Right atrium auricular region (tissue), 2 donors: ENCODE measurements around the gene HIPK4. TPM values are rescaled to one million over a fixed set of nuclear protein-coding genes. Genes with fewer than 3 reads are reported as not detected.

Experiments used
- DNase-seq: peaks from one replicate; pipeline ENCODE4 v3.0.0-alpha.2; 2019; ENCODE audit warnings: low spot score
- H3K27ac ChIP-seq, 2 donors: fragments of 200-600 bp; sonication (generic); 1 replicate in 1 of 2; 2 replicates in 1 of 2; pipeline ENCODE4 v1.5.1; 2016 to 2019
- H3K27me3 ChIP-seq, 2 donors: fragments of 200-600 bp; sonication (generic); one replicate each; pipeline versions ENCODE4 v1.5.1 to v1.6.0; 2017 to 2019
- H3K36me3 ChIP-seq: fragments of 200-600 bp; sonication (generic); one replicate; pipeline ENCODE4 v1.5.1; 2016
- H3K4me1 ChIP-seq, 2 donors: fragments of 200-600 bp; sonication (generic); one replicate each; pipeline versions ENCODE4 v1.5.1 to v1.6.0; 2017 to 2019
- H3K4me3 ChIP-seq, 2 donors: fragments of 200-600 bp; sonication (generic); 1 replicate in 1 of 2; 2 replicates in 1 of 2; pipeline ENCODE4 v1.5.1; 2017 to 2019; ENCODE audit warnings: mild to moderate bottlenecking in 1 of 2, moderate library complexity in 1 of 2
- H3K9me3 ChIP-seq, 2 donors: fragments of 200-600 bp; sonication (generic); one replicate each; pipeline ENCODE4 v1.5.1; 2019
- total RNA-seq, 2 donors: library from RNA; depleted of rRNA; stranded (reverse); fragments of >200 nt; gene quantifications; one replicate each; pipeline ENCODE4 v1.1.0, GENCODE V29; 2016
- TF ChIP-seq, protein P1 (sequence below), 2 donors: fragments of 200-600 bp; sonication (generic); IDR thresholded peaks; one replicate each; pipeline ENCODE4 v1.5.1; 2019; ENCODE audit warnings: antibody characterized with exemption in 2 of 2

HIPK4 gene
- total RNA-seq, 2 donors from 2014 or later: 1.0 TPM; not detected in 1

DNA sequence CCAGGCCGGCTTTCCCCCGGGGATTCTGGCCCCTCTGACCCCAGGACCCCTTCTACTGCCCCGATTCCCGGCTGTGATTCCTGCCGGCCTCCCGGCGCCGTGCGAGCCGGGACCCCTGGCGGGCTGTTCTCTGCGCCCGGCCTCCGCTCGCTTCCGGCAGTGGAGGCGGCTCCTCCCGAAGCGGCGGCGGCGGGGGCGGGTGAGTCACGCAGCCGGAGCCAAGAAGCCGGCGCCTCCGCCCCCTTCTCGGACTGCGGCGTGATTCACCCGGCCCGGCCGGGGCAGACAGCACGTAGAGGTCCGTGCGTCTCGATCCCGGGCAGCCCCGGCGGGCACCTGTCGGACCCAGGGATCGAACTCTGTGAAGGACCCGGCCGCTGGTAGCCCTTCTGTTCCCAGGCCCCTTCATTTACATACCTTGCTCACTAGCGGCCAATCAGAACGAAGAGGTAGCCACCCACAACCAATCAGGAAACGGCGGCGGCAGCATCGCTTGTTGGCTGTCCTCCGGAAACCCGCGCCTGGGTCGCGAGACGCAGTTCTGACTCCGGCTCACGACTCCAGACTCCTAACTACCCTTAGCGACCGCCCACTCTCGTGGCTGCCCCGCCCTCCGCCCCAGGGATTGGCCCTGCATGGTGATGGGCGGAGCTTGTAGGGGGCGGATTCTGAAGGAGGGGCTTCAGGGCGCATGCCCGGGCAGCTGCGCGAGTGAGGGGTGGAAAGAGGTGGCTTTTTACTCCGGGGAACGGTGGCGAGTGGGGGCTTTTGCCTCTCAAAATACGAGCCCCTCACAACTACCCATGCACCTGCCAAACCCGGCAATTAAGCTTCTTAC is 35.7 kb upstream of the HIPK4 start, which contains the start of gene SERTAD1:
SERTAD1 (minus strand) TSS at position 543 of the 838 bp plus-strand sequence. CDS start 2,446 bp downstream, outside the sequence.
- H3K9me3 ChIP-seq: no peaks in the 10 kb centered on the region
- H3K36me3 ChIP-seq: peaks cover 22% of the 10 kb centered on the region
- no peaks in the 10 kb centered on the region for H3K27me3 ChIP-seq
- H3K4me3 ChIP-seq: peak within 1 kb of the TSS; percentile 71 to 97
- H3K4me1 ChIP-seq: peaks cover 0 to 44% of the 10 kb centered on the region in 2 donors
- TF ChIP-seq, protein P1, sequence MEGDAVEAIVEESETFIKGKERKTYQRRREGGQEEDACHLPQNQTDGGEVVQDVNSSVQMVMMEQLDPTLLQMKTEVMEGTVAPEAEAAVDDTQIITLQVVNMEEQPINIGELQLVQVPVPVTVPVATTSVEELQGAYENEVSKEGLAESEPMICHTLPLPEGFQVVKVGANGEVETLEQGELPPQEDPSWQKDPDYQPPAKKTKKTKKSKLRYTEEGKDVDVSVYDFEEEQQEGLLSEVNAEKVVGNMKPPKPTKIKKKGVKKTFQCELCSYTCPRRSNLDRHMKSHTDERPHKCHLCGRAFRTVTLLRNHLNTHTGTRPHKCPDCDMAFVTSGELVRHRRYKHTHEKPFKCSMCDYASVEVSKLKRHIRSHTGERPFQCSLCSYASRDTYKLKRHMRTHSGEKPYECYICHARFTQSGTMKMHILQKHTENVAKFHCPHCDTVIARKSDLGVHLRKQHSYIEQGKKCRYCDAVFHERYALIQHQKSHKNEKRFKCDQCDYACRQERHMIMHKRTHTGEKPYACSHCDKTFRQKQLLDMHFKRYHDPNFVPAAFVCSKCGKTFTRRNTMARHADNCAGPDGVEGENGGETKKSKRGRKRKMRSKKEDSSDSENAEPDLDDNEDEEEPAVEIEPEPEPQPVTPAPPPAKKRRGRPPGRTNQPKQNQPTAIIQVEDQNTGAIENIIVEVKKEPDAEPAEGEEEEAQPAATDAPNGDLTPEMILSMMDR (IDR thresholded peaks at IDR 0.05): peak; percentile 95 to 98
- peak within 1 kb of the TSS; percentile 100 for H3K27ac ChIP-seq
- peak; percentile 100 for DNase-seq

GRCh38 chr19:40424637-40425449 is 34.9 kb upstream of the HIPK4 start:
- no peaks in the 10 kb centered on the region for H3K9me3 ChIP-seq
- no peak for DNase-seq
- peak overlapping the region; percentile 71 to 97 for H3K4me3 ChIP-seq
- peaks cover 0 to 51% of the 10 kb centered on the region in 2 donors for H3K4me1 ChIP-seq
- TF ChIP-seq, protein P1 (IDR thresholded peaks at IDR 0.05): no peak
- peaks cover 22% of the 10 kb centered on the region for H3K36me3 ChIP-seq
- no peaks in the 10 kb centered on the region for H3K27me3 ChIP-seq
- H3K27ac ChIP-seq: peak overlapping the region; percentile 100

DNA sequence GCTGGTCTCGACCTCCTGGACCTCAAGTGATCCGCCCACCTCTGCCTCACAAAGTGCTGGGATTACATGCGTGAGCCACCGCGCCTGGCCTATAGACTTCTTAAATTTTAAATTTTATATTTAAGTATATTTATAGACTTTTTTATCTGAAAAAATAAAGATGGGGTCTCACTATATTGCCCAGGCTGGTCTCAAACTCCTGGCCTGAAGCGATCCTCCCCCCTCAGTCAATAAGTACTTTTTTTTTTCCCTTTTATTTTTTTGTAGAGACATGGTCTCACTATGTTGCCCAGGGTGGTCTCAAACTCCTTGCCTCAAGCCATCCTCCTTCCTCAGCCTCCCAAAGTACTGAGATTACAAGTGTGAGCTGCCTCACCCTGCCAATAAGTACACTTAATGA is 34.0 kb upstream of the HIPK4 start:
- Histone ChIP-seq H3K36me3 (peaks cover 22% of the 10 kb centered on the region), H3K27me3 (no peaks in the 10 kb centered on the region), H3K9me3 (no peaks in the 10 kb centered on the region), H3K4me3 (peak overlapping the region; percentile 71 to 97), H3K4me1 (peaks cover 0 to 56% of the 10 kb centered on the region in 2 donors), H3K27ac (peak overlapping the region; percentile 100)
- no peak for DNase-seq
- TF ChIP-seq, protein P1 (IDR thresholded peaks at IDR 0.05): no peak

- DNase-seq: no peak
- Histone ChIP-seq H3K9me3 (no peaks in the 10 kb centered on the region), H3K4me3 (no peak overlapping the region), H3K27me3 (no peaks in the 10 kb centered on the region), H3K4me1 (peaks cover 0 to 56% of the 10 kb centered on the region in 2 donors), H3K36me3 (peaks cover 22% of the 10 kb centered on the region), H3K27ac (peak overlapping the region; percentile 98 to 100)
- TF ChIP-seq, protein P1 (IDR thresholded peaks at IDR 0.05): no peak
Observed at GRCh38 chr19:40422748-40423566, 33.0 kb upstream of the HIPK4 start.
